Loucy (cell line): ENCODE measurements around the gene PILRA.
"Not testable (repeated sequence)": the region's sequence is repeated elsewhere in the genome, so short reads cannot be mapped to it uniquely, and the experiment has no call there.

Experiments
- H2AFZ ChIP-seq: fragments of 200-600 bp; sonication (generic); 2 replicates; pipeline ENCODE4 v1.6.0; 2016; ENCODE audit warnings: antibody characterized with exemption, mild to moderate bottlenecking, low read length, moderate library complexity
- H3F3A ChIP-seq: fragments of 200-600 bp; 2 replicates; pipeline ENCODE4 v1.6.0; 2016; ENCODE audit warnings: antibody characterized with exemption, low read depth, mild to moderate bottlenecking
- H3K27me3 ChIP-seq: fragments of 200-600 bp; sonication (generic); 2 replicates; pipeline ENCODE4 v1.6.1; 2014; ENCODE audit warnings: low read length, mild to moderate bottlenecking; ENCODE audit not compliant: insufficient read depth, poor library complexity, severe bottlenecking
- H3K36me3 ChIP-seq: fragments of 200-600 bp; sonication (generic); 2 replicates; pipeline ENCODE4 v1.6.1; 2016; ENCODE audit warnings: low read length; ENCODE audit not compliant: insufficient read depth
- H3K4me1 ChIP-seq: fragments of 200-600 bp; sonication (generic); 2 replicates; pipeline ENCODE4 v1.5.1; 2014; ENCODE audit warnings: low read length, mild to moderate bottlenecking; ENCODE audit not compliant: insufficient read depth, poor library complexity, severe bottlenecking
- H3K4me2 ChIP-seq: fragments of 200-600 bp; sonication (generic); 2 replicates; pipeline ENCODE4 v1.6.0; 2014; ENCODE audit warnings: antibody characterized with exemption, low read length, low read depth, mild to moderate bottlenecking; ENCODE audit not compliant: poor library complexity, severe bottlenecking
- H3K4me3 ChIP-seq: fragments of 200-600 bp; sonication (generic); 2 replicates; pipeline ENCODE4 v1.5.1; 2014; ENCODE audit warnings: low read length, mild to moderate bottlenecking, mixed read lengths; ENCODE audit not compliant: poor library complexity, severe bottlenecking
- H3K79me2 ChIP-seq: fragments of 200-600 bp; sonication (generic); 2 replicates; pipeline ENCODE4 v1.6.1; 2014; ENCODE audit warnings: low read length; ENCODE audit not compliant: insufficient read depth
- H3K9ac ChIP-seq: fragments of 200-600 bp; sonication (generic); 2 replicates; pipeline ENCODE4 v1.6.0; 2014; ENCODE audit warnings: mild to moderate bottlenecking, low read depth, low read length, moderate library complexity; ENCODE audit not compliant: poor library complexity, severe bottlenecking
- H3K9me2 ChIP-seq: fragments of 200-600 bp; sonication (generic); replicated peaks from 2 replicates; pipeline ENCODE4 v1.6.1; 2016; ENCODE audit warnings: low read depth, low read length, mixed read lengths
- H3K9me3 ChIP-seq: fragments of 200-600 bp; sonication (generic); 2 replicates; pipeline ENCODE4 v1.6.1; 2014; ENCODE audit warnings: mild to moderate bottlenecking, antibody characterized with exemption, low read length, low read depth; ENCODE audit not compliant: insufficient read depth
- H4K20me1 ChIP-seq: fragments of 200-600 bp; sonication (generic); 2 replicates; pipeline ENCODE4 v1.6.0; 2014; ENCODE audit warnings: antibody characterized with exemption, low read length, mild to moderate bottlenecking; ENCODE audit not compliant: insufficient read depth, poor library complexity, severe bottlenecking
- CTCF ChIP-seq: fragments of 200-600 bp; sonication (generic); conservative IDR thresholded peaks from 2 replicates; pipeline ENCODE4 v1.5.1; 2014; ENCODE audit warnings: mild to moderate bottlenecking, antibody characterized with exemption, low read length
- EZH2phosphoT487 ChIP-seq: fragments of 200-600 bp; IDR thresholded peaks from 2 replicates; pipeline ENCODE4 v1.6.1; 2018; ENCODE audit warnings: antibody characterized with exemption, mild to moderate bottlenecking, moderate library complexity, borderline replicate concordance

PILRA gene

GRCh38 chr7:100349757-100350156 is 23.5 kb upstream of the PILRA start:
- no peaks in the 10 kb centered on the region for H3K4me1 ChIP-seq
- peaks cover 78% of the 10 kb centered on the region for H3K36me3 ChIP-seq
- H3K79me2 ChIP-seq, result peaks cover 14% of the 10 kb centered on the region; the same call in 1 of the 2 replicates
- no peak overlapping the region for H3K9ac ChIP-seq
- TF ChIP-seq EZH2phosphoT487 (no peak), CTCF (no peak)
- no peak overlapping the region for H2AFZ ChIP-seq
- H3K27me3 ChIP-seq, result no peaks in the 10 kb centered on the region
- no peaks in the 10 kb centered on the region for H3K9me2 ChIP-seq
- no peak overlapping the region for H3K4me2 ChIP-seq
- peaks cover 14% of the 10 kb centered on the region for H4K20me1 ChIP-seq
- H3F3A ChIP-seq, result no peaks in the 10 kb centered on the region
- no peaks in the 10 kb centered on the region for H3K9me3 ChIP-seq
- no peak overlapping the region for H3K4me3 ChIP-seq

GRCh38 chr7:100351657-100352058 is 21.6 kb upstream of the PILRA start:
- Histone ChIP-seq H3K4me2 (no peak overlapping the region), H3K9me2 (no peaks in the 10 kb centered on the region), H3F3A (no peaks in the 10 kb centered on the region), H3K9me3 (no peaks in the 10 kb centered on the region), H3K79me2 (peaks cover 8% of the 10 kb centered on the region; the same call in 1 of the 2 replicates), H3K36me3 (peaks cover 84% of the 10 kb centered on the region), H3K27me3 (no peaks in the 10 kb centered on the region), H4K20me1 (peaks cover 2% of the 10 kb centered on the region), H3K9ac (no peak overlapping the region), H2AFZ (no peak overlapping the region), H3K4me3 (no peak overlapping the region), H3K4me1 (no peaks in the 10 kb centered on the region)
- no peak for TF ChIP-seq CTCF
- TF ChIP-seq EZH2phosphoT487, result no peak

- H3K36me3 ChIP-seq, result peaks cover 83% of the 10 kb centered on the region
- H3K9me3 ChIP-seq, H3K4me1 ChIP-seq, H3K4me3 ChIP-seq, H3K9ac ChIP-seq, H3K27me3 ChIP-seq, H2AFZ ChIP-seq, H3F3A ChIP-seq, H3K79me2 ChIP-seq, H3K4me2 ChIP-seq, H4K20me1 ChIP-seq, H3K9me2 ChIP-seq: not testable (repeated sequence)
These were observed 21.0 kb upstream of the PILRA start for GRCh38 chr7:100352230-100352781.

- Histone ChIP-seq H3K9ac (no peak overlapping the region), H3K79me2 (no peaks in the 10 kb centered on the region), H3K4me1 (no peaks in the 10 kb centered on the region), H4K20me1 (no peaks in the 10 kb centered on the region), H3K9me2 (no peaks in the 10 kb centered on the region), H3K36me3 (peaks cover 82% of the 10 kb centered on the region), H3K4me2 (no peak overlapping the region), H3K4me3 (no peak overlapping the region), H3F3A (no peaks in the 10 kb centered on the region), H3K9me3 (no peaks in the 10 kb centered on the region), H3K27me3 (no peaks in the 10 kb centered on the region), H2AFZ (no peak overlapping the region)
- TF ChIP-seq CTCF (no peak), EZH2phosphoT487 (no peak)
These were observed 20.2 kb upstream of the PILRA start for GRCh38 chr7:100352984-100353684.
